NCI-H1092 treated with DMSO at 0.1 percent for 48 hours (cell line): ENCODE data around the gene TMCO6.

Experiments
- DNase-seq: peaks from one replicate; lab custom pipeline; 2025; lab: John Stamatoyannopoulos, UW

TMCO6 gene

DNA sequence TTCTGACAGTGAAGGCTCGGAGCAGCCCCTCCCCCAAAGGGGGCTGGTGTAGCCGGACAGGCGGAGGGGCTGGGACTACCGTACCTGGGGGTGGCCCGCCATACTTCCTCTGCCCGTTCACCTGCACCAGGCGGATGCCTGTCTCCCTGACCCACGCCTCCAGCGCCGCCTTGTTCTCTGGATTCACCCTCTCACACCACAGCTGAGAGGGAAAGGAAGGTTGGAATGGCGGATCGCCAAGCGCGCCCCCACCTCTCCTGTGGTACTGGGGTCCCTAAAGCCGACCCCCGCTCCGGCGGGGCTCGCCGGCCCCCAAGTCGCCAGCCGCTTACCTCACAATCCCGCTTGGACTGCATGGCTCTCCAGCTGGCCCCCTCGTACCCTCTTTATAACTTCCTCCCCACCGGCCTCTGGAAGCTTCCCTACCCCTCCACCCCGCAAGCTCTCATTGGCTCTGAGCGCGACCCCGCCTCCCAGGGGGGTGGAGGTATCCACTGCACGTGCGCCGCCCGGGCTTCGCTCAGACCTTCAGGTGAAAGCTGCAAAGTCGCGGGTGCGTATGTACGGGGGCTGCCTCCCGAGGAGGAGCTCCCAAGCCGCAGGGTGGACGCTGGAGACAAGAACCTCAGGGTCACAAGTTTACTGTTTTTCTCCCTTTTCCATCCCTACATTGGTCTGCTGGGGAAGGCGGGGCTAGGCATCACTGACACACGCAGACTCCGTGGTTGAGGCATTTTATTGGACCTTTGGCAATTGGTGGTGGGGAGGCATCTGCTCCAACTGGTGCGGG, 34.1 kb downstream of the TMCO6 start, which contains the start of gene DND1:
DND1 (minus strand) TSS at position 390 of the 790 bp plus-strand sequence; CDS start at position 356, 34 bp downstream.
- no peak for DNase-seq

DNA sequence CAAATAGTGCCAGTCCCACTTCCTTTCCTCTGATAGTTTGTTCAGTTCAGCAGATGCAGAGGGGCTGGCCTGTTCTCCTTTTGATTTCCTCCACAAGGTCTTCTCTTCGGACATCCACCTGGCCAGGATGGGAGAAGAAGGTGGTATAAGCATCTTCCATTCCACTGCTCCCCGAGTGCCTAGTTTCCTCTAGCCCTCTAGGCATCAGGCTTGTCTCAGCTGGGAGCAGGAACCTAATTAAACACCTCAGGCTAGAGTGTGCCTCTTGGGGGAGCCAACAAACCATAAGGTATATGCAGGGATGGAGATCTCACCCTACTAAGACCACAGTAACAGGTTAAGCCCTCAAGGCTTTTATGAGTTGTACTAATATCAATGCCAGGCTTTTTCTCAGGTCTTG, 35.0 kb downstream of the TMCO6 start:
- DNase-seq, result no peak

DNA sequence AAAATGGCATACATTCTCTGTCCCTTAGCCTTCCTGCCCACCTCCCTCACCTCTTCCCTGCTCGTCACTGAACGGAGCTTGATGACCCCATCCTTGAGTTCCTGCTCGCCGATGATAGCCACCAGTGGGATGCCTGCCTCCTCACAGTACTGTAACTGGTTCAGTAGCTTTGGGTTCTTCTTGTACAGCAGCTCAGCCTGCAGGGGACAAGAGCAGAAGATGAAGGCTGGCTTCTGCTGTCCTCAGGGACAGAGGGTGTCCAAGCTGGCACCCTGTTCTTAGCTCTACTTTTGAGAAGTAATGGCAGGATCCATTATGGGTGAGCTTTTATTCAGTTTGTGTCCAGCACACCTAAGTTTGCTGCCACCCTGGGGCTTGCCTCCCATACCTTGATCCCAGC, 35.4 kb downstream of the TMCO6 start:
- DNase-seq, result no peak

DNA sequence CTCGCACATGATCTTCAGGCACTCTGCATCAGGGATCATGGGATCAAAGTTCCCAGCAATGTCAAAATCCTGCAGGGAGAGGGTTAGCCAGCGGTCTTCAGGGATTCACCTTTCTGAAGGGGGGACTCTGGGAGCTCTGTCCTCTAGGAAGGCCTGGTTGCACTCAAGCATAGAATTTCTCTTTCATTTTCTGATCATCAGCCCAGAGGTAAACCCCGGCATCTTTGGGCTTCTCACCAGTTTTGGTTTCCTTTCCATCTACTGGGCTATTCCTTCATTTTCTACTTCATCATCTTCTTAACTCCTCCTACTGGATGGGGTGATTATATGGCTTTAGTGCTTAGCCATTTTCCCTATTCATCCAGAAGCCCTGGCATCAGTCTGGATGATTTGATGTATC, 38.7 kb downstream of the TMCO6 start:
- DNase-seq, result no peak

DNA sequence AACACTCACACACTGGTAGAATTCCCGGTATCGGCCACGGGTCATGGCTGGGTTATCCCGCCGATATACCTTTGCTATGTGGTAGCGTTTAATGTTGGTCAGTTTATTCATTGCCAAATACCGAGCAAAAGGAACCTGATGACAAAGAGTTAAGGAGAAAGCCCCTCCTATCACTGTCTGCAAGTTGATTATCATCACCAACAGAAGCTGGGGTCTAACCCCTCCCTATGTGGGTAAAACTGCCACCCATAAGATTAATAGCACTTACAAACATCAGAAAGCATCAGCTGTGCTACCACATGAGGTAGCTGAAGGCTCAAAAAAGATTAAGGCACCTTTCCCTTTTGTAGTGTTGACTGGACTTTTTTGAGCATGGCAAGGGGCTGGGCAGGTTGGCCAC, 39.7 kb downstream of the TMCO6 start:
- no peak for DNase-seq

DNA sequence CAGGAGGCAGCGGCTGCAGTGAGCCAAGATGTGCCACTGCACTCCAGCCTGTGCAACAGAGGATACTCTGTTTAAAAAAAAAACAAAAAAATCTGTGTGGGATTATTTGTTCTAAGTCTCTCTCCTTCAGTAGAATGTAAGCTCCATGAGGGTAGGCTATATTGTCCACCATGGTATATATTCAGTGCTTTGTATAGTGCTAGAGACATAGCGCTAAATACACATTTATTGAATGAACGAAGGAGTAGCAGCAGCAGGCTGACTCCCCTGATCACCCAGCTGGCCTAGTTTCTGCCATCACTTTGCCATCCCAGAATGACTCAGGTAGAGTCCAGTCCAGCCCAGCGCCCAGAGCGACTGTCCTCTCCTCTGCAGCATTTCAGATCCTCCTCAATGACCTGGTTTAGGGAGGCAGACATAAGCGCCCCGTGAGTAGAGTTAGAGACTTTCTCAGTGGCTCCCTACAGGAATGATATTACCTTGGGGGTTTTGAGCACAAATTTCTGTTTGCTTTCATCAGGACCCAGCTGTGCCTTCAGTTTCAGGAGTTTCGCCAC, 51.2 kb downstream of the TMCO6 start:
- DNase-seq, result no peak

DNA sequence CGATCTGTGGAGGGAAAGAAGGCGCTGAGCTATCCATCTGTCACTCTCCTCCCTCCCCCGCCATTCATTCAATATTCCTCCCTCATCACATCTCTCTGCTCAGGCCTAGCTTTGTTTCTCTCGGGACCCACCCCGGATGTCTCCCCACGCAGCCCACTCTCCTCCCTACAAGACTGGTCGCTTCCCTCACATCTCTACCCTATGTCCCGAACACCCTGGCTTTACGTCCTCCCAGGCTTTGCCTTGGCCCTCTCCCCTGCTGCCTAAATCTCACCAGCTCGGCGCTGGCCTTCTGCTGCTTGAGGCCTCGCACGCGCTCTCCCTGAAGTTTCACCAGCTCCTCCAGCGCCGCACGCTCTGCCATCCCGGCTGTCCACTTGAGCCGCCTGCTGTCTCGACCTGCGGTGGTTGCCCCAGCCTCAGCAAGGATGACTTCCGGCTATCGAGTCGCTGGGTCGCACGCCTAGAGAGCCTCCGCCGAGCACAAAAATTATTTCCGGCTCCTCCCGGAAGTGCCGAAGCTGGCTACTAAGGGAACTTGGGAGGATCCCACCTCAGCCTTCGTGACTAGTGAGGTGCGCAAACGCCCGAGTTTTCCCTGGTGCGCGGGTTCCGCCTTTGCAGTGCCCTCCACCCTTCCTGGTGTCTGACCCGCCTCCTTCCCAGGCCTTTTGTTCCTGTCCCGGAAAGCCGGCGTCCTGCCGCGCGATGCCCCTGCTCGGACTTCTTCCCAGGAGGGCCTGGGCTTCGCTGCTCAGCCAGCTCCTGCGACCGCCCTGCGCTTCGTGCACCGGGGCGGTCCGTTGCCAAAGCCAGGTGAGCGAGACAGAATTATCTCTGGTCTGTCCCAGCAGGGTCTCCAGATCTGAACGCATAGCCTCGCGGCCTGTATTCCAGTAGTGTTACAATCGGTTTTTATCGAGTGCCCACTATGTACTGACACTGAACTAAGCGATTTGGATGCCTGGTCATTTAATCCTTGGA, 52.0 kb downstream of the TMCO6 start, which contains the start of the genes HARS1 and HARS2:
HARS1 (minus strand) TSS at position 430 of the 984 bp plus-strand sequence; CDS start at position 364, 66 bp downstream.
HARS2 (plus strand) TSS at position 515 of the 984 bp plus-strand sequence; CDS start at position 709, 194 bp downstream.
- peak; percentile 82 for DNase-seq

DNA sequence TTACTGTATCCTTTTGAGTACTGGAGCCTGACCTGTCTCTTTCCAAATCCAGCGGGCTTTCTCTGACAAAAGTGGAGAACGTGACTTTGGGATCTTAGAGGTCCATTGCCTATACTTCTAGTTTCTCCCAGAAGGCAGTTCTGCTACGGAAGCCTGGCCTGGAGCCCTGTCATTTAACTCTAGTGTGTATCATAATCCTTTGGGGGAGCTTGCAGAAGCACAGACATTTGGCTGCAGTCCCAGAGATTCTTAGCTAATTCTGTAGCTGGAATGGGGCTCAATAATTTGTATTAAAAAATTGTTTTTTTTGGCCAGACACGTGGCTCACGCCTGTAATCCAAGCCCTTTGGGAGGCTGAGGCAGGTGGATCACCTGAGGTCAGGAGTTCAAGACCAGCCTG, 55.0 kb downstream of the TMCO6 start:
- DNase-seq, result no peak
